Stimulated activated CD4-positive, alpha-beta T cell treated with anti-CD3 and anti-CD28 coated beads, Interleukin-1b, Interleukin-23, amount 100 ng/mL, for 4 hours (primary cell): ENCODE results near the gene KIAA0408.
"Not testable (repeated sequence)": the region's sequence is repeated elsewhere in the genome, so short reads cannot be mapped to it uniquely, and the experiment has no call there.

Source experiments
- DNase-seq, 2 donors: peaks; one replicate each; pipeline ENCODE4 v3.0.0-alpha.2; 2020; ENCODE audit warnings: low read depth in 2 of 2

Gene KIAA0408

GRCh38 chr6:127463056-127463455, 3.9 kb upstream of the KIAA0408 start:
- no peak for DNase-seq

GRCh38 chr6:127462376-127462775, 3.2 kb upstream of the KIAA0408 start:
- no peak for DNase-seq

GRCh38 chr6:127460465-127460864, 1.3 kb upstream of the KIAA0408 start:
- DNase-seq = no peak

- no peak for DNase-seq
Observed at GRCh38 chr6:127458817-127459216, 372 bp downstream of the KIAA0408 start.

- DNase-seq = no peak
Observed at GRCh38 chr6:127458222-127458621, 967 bp downstream of the KIAA0408 start.

GRCh38 chr6:127457456-127458064, 1.6 kb downstream of the KIAA0408 start:
- DNase-seq = no peak

GRCh38 chr6:127456465-127456864, 2.7 kb downstream of the KIAA0408 start:
- DNase-seq = no peak

- DNase-seq = no peak
Observed at GRCh38 chr6:127453845-127454619, 5.2 kb downstream of the KIAA0408 start.

- DNase-seq = no peak
Observed at GRCh38 chr6:127452803-127453202, 6.4 kb downstream of the KIAA0408 start.

GRCh38 chr6:127451388-127451787, 7.8 kb downstream of the KIAA0408 start:
- no peak for DNase-seq

GRCh38 chr6:127447780-127448179, 11.4 kb downstream of the KIAA0408 start:
- DNase-seq = no peak

- no peak for DNase-seq
Observed at GRCh38 chr6:127446356-127446755, 12.8 kb downstream of the KIAA0408 start.

GRCh38 chr6:127441881-127442280, 17.3 kb downstream of the KIAA0408 start:
- no peak for DNase-seq

- DNase-seq = no peak
Observed at GRCh38 chr6:127439718-127440117, 19.5 kb downstream of the KIAA0408 start.

- DNase-seq = no peak
Observed at GRCh38 chr6:127436578-127437110, 22.5 kb downstream of the KIAA0408 start.

GRCh38 chr6:127435626-127436220, 23.5 kb downstream of the KIAA0408 start:
- no peak for DNase-seq

- DNase-seq = no peak
Observed at GRCh38 chr6:127434651-127435050, 24.5 kb downstream of the KIAA0408 start.

GRCh38 chr6:127428562-127428961, 30.6 kb downstream of the KIAA0408 start:
- not testable (repeated sequence) for DNase-seq

GRCh38 chr6:127423921-127424320, 35.3 kb downstream of the KIAA0408 start:
- DNase-seq = no peak

- not testable (repeated sequence) for DNase-seq
Observed at GRCh38 chr6:127421164-127421563, 38.0 kb downstream of the KIAA0408 start.

- DNase-seq = peak; percentile 38 to 65
Observed at GRCh38 chr6:127420556-127420955, 38.6 kb downstream of the KIAA0408 start.

GRCh38 chr6:127415096-127415495, 44.1 kb downstream of the KIAA0408 start:
- DNase-seq = no peak

GRCh38 chr6:127413123-127413522, 46.1 kb downstream of the KIAA0408 start:
- not testable (repeated sequence) for DNase-seq
